ENCODE measurements around the gene RAB7A.

Gene RAB7A

DNA sequence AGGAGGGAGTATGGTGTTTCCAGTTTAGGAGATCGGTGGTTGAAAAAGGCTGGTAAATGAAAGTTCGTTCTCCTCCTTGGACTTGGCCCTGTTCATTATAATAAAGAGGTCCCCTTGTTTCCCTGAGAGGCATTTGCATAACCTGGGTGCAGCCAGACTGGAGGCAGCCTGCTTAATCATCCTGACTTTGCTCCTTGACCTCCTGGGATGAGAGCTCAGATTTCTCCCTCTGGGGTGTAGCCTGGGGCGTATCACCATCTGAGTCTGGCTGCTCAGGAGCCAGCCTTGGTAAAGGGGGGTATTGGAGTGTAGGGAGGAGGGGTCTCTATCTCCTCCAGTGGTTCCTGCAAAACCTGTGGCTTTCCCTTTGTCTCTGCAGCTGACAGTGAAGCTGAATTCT lies 132.2 kb downstream of the RAB7A start:
- DNase-seq = no peak

- DNase-seq = no peak
Measured at GRCh38 chr3:128859630-128860029, 133.6 kb downstream of the RAB7A start.

- no peak for DNase-seq
Measured at GRCh38 chr3:128861491-128861890, 135.5 kb downstream of the RAB7A start.

GRCh38 chr3:128863560-128863959 lies 137.6 kb downstream of the RAB7A start:
- no peak for DNase-seq
